OCI-LY1 (cell line): ENCODE results near the gene CEP78.

ENCODE experiments used
- H2AFZ ChIP-seq: fragments of 200-600 bp; sonication (generic), shearing (Covaris generic); 2 replicates; pipeline ENCODE4 v1.6.0; 2014; ENCODE audit warnings: antibody characterized with exemption, mild to moderate bottlenecking, low read length
- H3F3A ChIP-seq: fragments of 200-600 bp; sonication (generic), shearing (Covaris generic); 2 replicates; pipeline ENCODE4 v1.6.0; 2014; ENCODE audit warnings: mild to moderate bottlenecking, antibody characterized with exemption, low read length, moderate library complexity; ENCODE audit not compliant: insufficient read depth
- H3K27ac ChIP-seq: fragments of 200-600 bp; sonication (generic); 2 replicates; pipeline ENCODE4 v1.5.1; 2014; ENCODE audit warnings: low read length, mixed run types, mild to moderate bottlenecking, low read depth; ENCODE audit not compliant: poor library complexity, severe bottlenecking
- H3K27me3 ChIP-seq: fragments of 200-600 bp; sonication (generic); 2 replicates; pipeline ENCODE4 v1.6.0; 2014; ENCODE audit warnings: antibody characterized with exemption, mild to moderate bottlenecking, low read length, moderate library complexity; ENCODE audit not compliant: insufficient read depth
- H3K36me3 ChIP-seq: fragments of 200-600 bp; sonication (generic); 2 replicates; pipeline ENCODE4 v1.6.1; 2014; ENCODE audit warnings: mild to moderate bottlenecking, antibody characterized with exemption, low read length, moderate library complexity, mixed read lengths; ENCODE audit not compliant: insufficient read depth
- H3K4me1 ChIP-seq: fragments of 200-600 bp; sonication (generic); 2 replicates; pipeline ENCODE4 v1.5.1; 2014; ENCODE audit warnings: mild to moderate bottlenecking, low read length, moderate library complexity; ENCODE audit not compliant: insufficient read depth, severe bottlenecking
- H3K4me2 ChIP-seq: fragments of 200-600 bp; sonication (generic), shearing (Covaris generic); 2 replicates; pipeline ENCODE4 v1.6.1; 2014; ENCODE audit warnings: low read length
- H3K4me3 ChIP-seq: fragments of 200-600 bp; sonication (generic); 2 replicates; pipeline ENCODE4 v1.5.1; 2014; ENCODE audit warnings: low read length, low read depth, mild to moderate bottlenecking, mixed read lengths; ENCODE audit not compliant: poor library complexity, severe bottlenecking
- H3K79me2 ChIP-seq: fragments of 200-600 bp; shearing (Covaris generic); 2 replicates; pipeline ENCODE4 v1.6.1; 2016; ENCODE audit warnings: mixed run types, low read length, mixed read lengths; ENCODE audit not compliant: insufficient read depth
- H3K9ac ChIP-seq: fragments of 200-600 bp; sonication (generic), shearing (Covaris generic); 2 replicates; pipeline ENCODE4 v1.6.1; 2014; ENCODE audit warnings: mild to moderate bottlenecking, low read length, mixed read lengths
- H3K9me2 ChIP-seq: fragments of 200-600 bp; sonication (generic), shearing (Covaris generic); 2 replicates; pipeline ENCODE4 v1.6.1; 2014; ENCODE audit warnings: low read depth, mild to moderate bottlenecking, low read length, mixed read lengths
- H3K9me3 ChIP-seq: fragments of 200-600 bp; shearing (Covaris generic); 2 replicates; pipeline ENCODE4 v1.6.1; 2014; ENCODE audit warnings: low read length, mixed read lengths
- H4K20me1 ChIP-seq: fragments of 200-600 bp; sonication (generic), shearing (Covaris generic); 2 replicates; pipeline ENCODE4 v1.6.0; 2016; ENCODE audit warnings: mild to moderate bottlenecking, low read length; ENCODE audit not compliant: insufficient read depth
- EZH2 ChIP-seq: fragments of 200-600 bp; sonication (generic), shearing (Covaris generic); IDR thresholded peaks from 2 replicates; pipeline ENCODE4 v1.8.0; 2017; ENCODE audit warnings: borderline replicate concordance, mixed run types, mild to moderate bottlenecking, antibody characterized with exemption, low read length, moderate library complexity, mixed read lengths
- TF ChIP-seq, protein P1 (sequence below): fragments of 200-600 bp; sonication (generic), shearing (Covaris generic); IDR thresholded peaks from 2 replicates; pipeline ENCODE4 v1.5.1; 2017; ENCODE audit warnings: mild to moderate bottlenecking, antibody characterized with exemption, low read length, moderate library complexity, mixed read lengths

CEP78 gene

GRCh38 chr9:78243130-78243529 is 7.3 kb downstream of the CEP78 start:
- Histone ChIP-seq H3K79me2 (no peaks in the 10 kb centered on the region), H3K4me2 (no peak overlapping the region), H3K27me3 (no peaks in the 10 kb centered on the region), H3K4me3 (no peak overlapping the region), H4K20me1 (no peaks in the 10 kb centered on the region), H3K9ac (no peak overlapping the region), H3K4me1 (peaks cover 5% of the 10 kb centered on the region), H3K9me2 (no peaks in the 10 kb centered on the region), H3K27ac (no peak overlapping the region), H3F3A (no peaks in the 10 kb centered on the region), H3K9me3 (no peaks in the 10 kb centered on the region), H3K36me3 (peaks cover 67% of the 10 kb centered on the region), H2AFZ (no peak overlapping the region)
- TF ChIP-seq, protein P1, sequence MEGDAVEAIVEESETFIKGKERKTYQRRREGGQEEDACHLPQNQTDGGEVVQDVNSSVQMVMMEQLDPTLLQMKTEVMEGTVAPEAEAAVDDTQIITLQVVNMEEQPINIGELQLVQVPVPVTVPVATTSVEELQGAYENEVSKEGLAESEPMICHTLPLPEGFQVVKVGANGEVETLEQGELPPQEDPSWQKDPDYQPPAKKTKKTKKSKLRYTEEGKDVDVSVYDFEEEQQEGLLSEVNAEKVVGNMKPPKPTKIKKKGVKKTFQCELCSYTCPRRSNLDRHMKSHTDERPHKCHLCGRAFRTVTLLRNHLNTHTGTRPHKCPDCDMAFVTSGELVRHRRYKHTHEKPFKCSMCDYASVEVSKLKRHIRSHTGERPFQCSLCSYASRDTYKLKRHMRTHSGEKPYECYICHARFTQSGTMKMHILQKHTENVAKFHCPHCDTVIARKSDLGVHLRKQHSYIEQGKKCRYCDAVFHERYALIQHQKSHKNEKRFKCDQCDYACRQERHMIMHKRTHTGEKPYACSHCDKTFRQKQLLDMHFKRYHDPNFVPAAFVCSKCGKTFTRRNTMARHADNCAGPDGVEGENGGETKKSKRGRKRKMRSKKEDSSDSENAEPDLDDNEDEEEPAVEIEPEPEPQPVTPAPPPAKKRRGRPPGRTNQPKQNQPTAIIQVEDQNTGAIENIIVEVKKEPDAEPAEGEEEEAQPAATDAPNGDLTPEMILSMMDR, result no peak
- TF ChIP-seq EZH2, result no peak

GRCh38 chr9:78245401-78245800 is 9.5 kb downstream of the CEP78 start:
- Histone ChIP-seq H3K27me3 (no peaks in the 10 kb centered on the region), H3K36me3 (peaks cover 74% of the 10 kb centered on the region), H3K4me3 (no peak overlapping the region), H3K27ac (no peak overlapping the region), H3K79me2 (no peaks in the 10 kb centered on the region), H4K20me1 (no peaks in the 10 kb centered on the region), H3K9me2 (no peaks in the 10 kb centered on the region), H3K4me2 (no peak overlapping the region), H3K4me1 (no peaks in the 10 kb centered on the region), H3K9me3 (no peaks in the 10 kb centered on the region), H3K9ac (no peak overlapping the region), H2AFZ (no peak overlapping the region), H3F3A (no peaks in the 10 kb centered on the region)
- TF ChIP-seq, protein P1, result no peak
- no peak for TF ChIP-seq EZH2

DNA sequence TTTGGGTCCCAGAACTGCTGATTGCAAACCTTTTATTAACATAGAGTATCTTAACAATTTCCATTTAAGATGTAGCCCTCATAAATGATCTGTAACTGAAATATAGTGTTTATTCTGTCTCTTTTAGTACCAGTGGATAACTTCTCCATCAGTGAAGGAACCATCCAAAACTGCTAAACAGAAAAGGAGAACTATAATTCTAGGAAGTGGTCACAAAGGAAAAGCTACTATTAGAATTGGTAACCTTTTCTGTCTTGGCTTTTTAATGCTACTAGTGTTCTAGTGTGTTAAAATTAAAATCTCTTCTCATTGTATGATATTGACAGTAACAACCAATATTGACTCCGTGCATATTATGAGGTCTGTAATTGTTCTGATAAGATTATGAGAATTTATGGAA is 12.8 kb downstream of the CEP78 start:
- Histone ChIP-seq H3K4me1 (no peaks in the 10 kb centered on the region), H3K9me2 (no peaks in the 10 kb centered on the region), H3K36me3 (peaks cover 78% of the 10 kb centered on the region), H4K20me1 (no peaks in the 10 kb centered on the region), H3K27me3 (no peaks in the 10 kb centered on the region), H3K4me3 (no peak overlapping the region), H3K4me2 (no peak overlapping the region), H3F3A (no peaks in the 10 kb centered on the region), H3K9ac (no peak overlapping the region), H3K27ac (no peak overlapping the region), H3K79me2 (no peaks in the 10 kb centered on the region), H3K9me3 (no peaks in the 10 kb centered on the region), H2AFZ (no peak overlapping the region)
- no peak for TF ChIP-seq EZH2
- TF ChIP-seq, protein P1, result no peak
